ENCODE measurements around the gene RBM33. TPM values are rescaled to one million over a fixed set of nuclear protein-coding genes. Genes with fewer than 3 reads are reported as not detected.

The RBM33 gene
- total and polyA plus RNA-seq, 2 of the 8 experiments (the other 6 are each of a cell fraction or from before 2014, with no cell fraction given) = 16.5 to 64.6 TPM

- peak within 1 kb of the TSS; percentile 25 for H4K91ac ChIP-seq (replicated peaks; ENCODE audit: insufficient read length, low read length)
- H2BK12ac ChIP-seq (ENCODE audit: low read depth, low read length) = peak within 1 kb of the TSS; percentile 50; the same call in 1 of the 2 replicates
- no peak within 1 kb of the TSS for H3K18ac ChIP-seq (ENCODE audit: extremely low read depth, low read length)
- H2BK15ac ChIP-seq (ENCODE audit: low read length) = no peak within 1 kb of the TSS
- no peaks in the 10 kb centered on the region for H3K79me1 ChIP-seq (ENCODE audit: low read depth, low read length)
- no peak within 1 kb of the TSS for H3K9ac ChIP-seq (replicated peaks in 1 of 4; ENCODE audit: extremely low read depth in 1 of 4, low read depth in 3 of 4, low read length in 3 of 4)
- peak; percentile 93 for TF ChIP-seq SUZ12 (IDR thresholded peaks at IDR 0.05; ENCODE audit: low read length)
- TF ChIP-seq TAF1 (IDR thresholded peaks at IDR 0.05; ENCODE audit: low read depth, low read length) = no peak
- TF ChIP-seq EGR1 (IDR thresholded peaks at IDR 0.05; ENCODE audit: borderline replicate concordance, low read depth, low read length) = no peak
- TF ChIP-seq RNF2 (IDR thresholded peaks at IDR 0.05; ENCODE audit: borderline replicate concordance, low read depth, low read length, missing control alignments, poor library complexity, severe bottlenecking) = peak; percentile 83
- TF ChIP-seq BACH1 (IDR thresholded peaks at IDR 0.05; ENCODE audit: low read length) = no peak
- no peak for TF ChIP-seq TAF7 (optimal IDR thresholded peaks at IDR 0.05; ENCODE audit: borderline replicate concordance, low read depth, low read length)
- TF ChIP-seq RFX5 (IDR thresholded peaks at IDR 0.05; ENCODE audit: borderline replicate concordance, low read depth, low read length) = no peak
- peak; percentile 93 for TF ChIP-seq EZH2 (IDR thresholded peaks at IDR 0.05; ENCODE audit: low read depth, low read length, severe bottlenecking)
- H3K4ac ChIP-seq (replicated peaks; ENCODE audit: insufficient read length, low read depth, low read length) = no peak within 1 kb of the TSS
- peak within 1 kb of the TSS in 2 of 4 experiments; percentile 11 to 56; a peak in 5 of 8 replicates for H3K4me3 ChIP-seq (ENCODE audit: extremely low read depth in 1 of 4, insufficient read depth in 2 of 4, low read depth in 3 of 4, low read length in 4 of 4)
- H2AFZ ChIP-seq (ENCODE audit: low read length) = no peak within 1 kb of the TSS
- no peak within 1 kb of the TSS for H3K23ac ChIP-seq (ENCODE audit: insufficient read length)
- FAIRE-seq (no peak), DNase-seq (ENCODE audit: low read depth in 1 of 2, low spot score in 2 of 2) (no peak)
- no peak within 1 kb of the TSS for H2BK5ac ChIP-seq (ENCODE audit: low read depth, low read length)
- peaks cover 14 to 30% of the 10 kb centered on the region in 2 experiments for H4K20me1 ChIP-seq (replicated peaks in 1 of 2; ENCODE audit: control insufficient read depth in 1 of 2, insufficient read depth in 2 of 2, low read length in 2 of 2)
- CTCF ChIA-PET (ENCODE audit: partially characterized antibody) = interaction anchor here (2.3 kb wide), 1 partner anchor 661 kb away, joined by 6 read pairs; no protein-coding TSS in a partner anchor
- H3K36me3 ChIP-seq (ENCODE audit: control insufficient read depth in 2 of 4, insufficient read depth in 4 of 4, low read length in 3 of 4) = 0 out of 8 replicates have a peak, but pooled peaks cover 0 to 3% (median 0%) of the 10 kb centered on the region in 4 experiments
- H2BK20ac ChIP-seq (ENCODE audit: low read length) = no peak within 1 kb of the TSS
- no peak within 1 kb of the TSS; the same call in 1 of the 2 replicates for H2AK5ac ChIP-seq (ENCODE audit: low read depth, low read length)
- no peak within 1 kb of the TSS for H3K27ac ChIP-seq (ENCODE audit: low read depth, low read length)
- POLR2A ChIA-PET (ENCODE audit: partially characterized antibody) = interaction anchor here (0.5 to 0.7 kb wide), 2 partner anchors 385 to 1207 kb away, joined by 3 read pairs; no protein-coding TSS in a partner anchor
- no peak within 1 kb of the TSS; the same call in 1 of the 2 replicates for H4K8ac ChIP-seq (ENCODE audit: extremely low read depth, insufficient read depth, low read length)
- H2BK120ac ChIP-seq (replicated peaks; ENCODE audit: low read depth, low read length) = no peak within 1 kb of the TSS
- H3K56ac ChIP-seq (replicated peaks; ENCODE audit: insufficient read length, low read depth, low read length) = no peak within 1 kb of the TSS
- H3K14ac ChIP-seq (ENCODE audit: insufficient read length) = no peak within 1 kb of the TSS
- WGBS, 2 experiments (ENCODE audit: extremely low coverage in 1 of 2, insufficient coverage in 1 of 2, insufficient read length in 1 of 2, insufficient replicate concordance in 2 of 2, low coverage in 1 of 2, low lambda C conversion rate in 2 of 2, missing lambda C conversion rate in 1 of 2) = 5% methylated on average over 34 of the region's 53 CpGs; no CpG with 5 or more reads in 1 of the 2 experiments
- no peaks in the 10 kb centered on the region for H3K9me3 ChIP-seq (ENCODE audit: insufficient read depth in 2 of 2, low read depth in 1 of 2, low read length in 1 of 2)
- peaks cover 5 to 58% (median 31%) of the 10 kb centered on the region in 4 experiments for H3K4me1 ChIP-seq (replicated peaks in 1 of 4; ENCODE audit: control insufficient read depth in 3 of 4, insufficient read depth in 4 of 4, low read length in 3 of 4)
- no peaks in the 10 kb centered on the region for H3K79me2 ChIP-seq (ENCODE audit: control insufficient read depth in 1 of 2, insufficient read depth in 2 of 2, low read length in 2 of 2)
- H3K23me2 ChIP-seq (ENCODE audit: low read depth, low read length) = peaks cover 7% of the 10 kb centered on the region; the same call in 1 of the 2 replicates
- H3K27me3 ChIP-seq (replicated peaks in 1 of 4; ENCODE audit: control insufficient read depth in 3 of 4, extremely low read depth in 1 of 4, insufficient read depth in 3 of 4, low read length in 3 of 4) = peaks cover 74 to 89% (median 80%) of the 10 kb centered on the region in 4 experiments
- H4K5ac ChIP-seq (ENCODE audit: insufficient read length, low read depth, low read length) = no peak within 1 kb of the TSS
- H3K4me2 ChIP-seq (ENCODE audit: insufficient read depth in 1 of 2, low read depth in 2 of 2, low read length in 2 of 2) = peak within 1 kb of the TSS; percentile 40 to 68
Measured at GRCh38 chr7:155811895-155812761, 167.7 kb downstream of the RBM33 start, which contains the start of gene SHH. Gene SHH, minus strand, starts transcription at chr7:155812463. Its CDS starts 341 bp downstream, at chr7:155812122.
